NCI-H2081 (cell line): Measurements from ENCODE around the gene SPTSSB.

Experiments
- DNase-seq, 2 experiments: peaks; one replicate each; lab custom pipeline; 2025; lab: John Stamatoyannopoulos, UW

The SPTSSB gene

DNA sequence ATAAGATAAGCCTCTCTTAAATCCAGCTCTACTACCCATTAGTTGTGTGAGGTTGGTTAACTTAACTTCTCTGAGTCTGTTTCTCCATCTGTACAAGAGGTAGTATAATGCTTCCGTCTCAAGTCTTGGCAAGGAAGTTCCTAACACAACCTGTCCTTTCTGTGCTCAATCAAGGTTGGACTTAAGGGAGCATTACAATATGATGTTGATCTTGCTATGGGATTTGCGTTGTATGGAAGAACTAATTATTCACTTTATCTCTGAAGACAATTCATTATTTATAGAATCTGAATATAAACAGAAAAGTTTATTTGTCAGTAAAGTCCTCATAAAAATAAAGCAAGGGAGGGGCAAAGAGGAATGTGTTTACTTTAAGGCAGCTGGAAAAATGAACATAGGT, 18.9 kb upstream of the SPTSSB start:
- DNase-seq, result no peak

- DNase-seq, result no peak
Observed at GRCh38 chr3:161389445-161390035, 18.2 kb upstream of the SPTSSB start.

DNA sequence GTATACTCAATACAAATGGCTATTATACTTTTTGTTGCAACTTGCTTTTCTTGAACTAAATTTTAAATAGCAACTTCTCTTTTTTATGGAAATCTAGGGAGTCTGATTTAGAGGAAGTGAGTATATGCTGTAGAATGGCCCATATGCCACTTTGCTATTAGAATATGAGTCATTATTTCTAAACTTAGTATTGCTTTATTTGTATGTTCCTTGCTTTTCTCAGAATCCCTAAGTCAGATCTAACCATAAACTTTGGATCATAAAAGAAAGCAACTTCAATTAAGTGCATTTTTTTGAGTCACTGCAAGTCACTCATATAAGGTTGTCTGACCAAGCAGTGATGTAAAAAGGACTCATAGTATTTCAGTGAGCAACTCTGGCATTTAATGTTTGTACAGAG, 17.5 kb upstream of the SPTSSB start:
- DNase-seq, result no peak

DNA sequence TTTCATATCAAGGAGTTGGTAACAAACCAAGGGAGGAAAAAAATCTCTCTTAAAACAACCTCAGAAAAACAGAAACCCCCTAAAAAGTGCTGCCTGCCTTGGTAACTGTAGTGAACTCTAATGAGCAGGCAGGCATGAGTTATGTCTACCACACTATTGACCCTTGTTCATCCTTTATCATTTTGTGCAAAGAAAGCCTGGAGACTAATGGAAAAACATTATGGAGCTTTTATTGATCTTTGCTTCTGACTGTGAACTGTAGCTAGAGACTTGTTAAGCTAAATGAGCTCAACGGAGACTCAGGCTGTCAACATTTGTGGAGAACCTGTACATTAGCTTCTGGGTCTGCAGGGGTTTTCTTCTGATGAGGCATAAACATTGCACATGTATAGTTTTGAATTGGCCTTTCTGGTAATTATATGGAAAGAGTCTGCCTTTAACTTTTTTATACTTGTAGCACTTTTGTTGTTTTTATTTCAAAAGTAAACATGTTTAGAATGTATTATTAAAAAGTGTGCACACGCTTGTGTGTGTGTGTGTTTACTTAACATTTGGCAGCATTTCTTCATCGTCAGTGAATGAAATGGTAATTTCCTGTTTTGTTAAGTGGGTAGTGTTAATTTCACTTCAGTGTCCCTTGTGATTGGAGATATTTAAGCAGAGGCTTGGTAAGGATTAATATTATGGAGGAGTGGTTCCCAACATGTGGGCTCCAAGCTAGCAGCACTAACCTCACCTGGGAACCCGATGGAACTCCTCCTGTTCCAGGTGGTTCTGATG, 15.9 kb upstream of the SPTSSB start:
- no peak for DNase-seq

DNA sequence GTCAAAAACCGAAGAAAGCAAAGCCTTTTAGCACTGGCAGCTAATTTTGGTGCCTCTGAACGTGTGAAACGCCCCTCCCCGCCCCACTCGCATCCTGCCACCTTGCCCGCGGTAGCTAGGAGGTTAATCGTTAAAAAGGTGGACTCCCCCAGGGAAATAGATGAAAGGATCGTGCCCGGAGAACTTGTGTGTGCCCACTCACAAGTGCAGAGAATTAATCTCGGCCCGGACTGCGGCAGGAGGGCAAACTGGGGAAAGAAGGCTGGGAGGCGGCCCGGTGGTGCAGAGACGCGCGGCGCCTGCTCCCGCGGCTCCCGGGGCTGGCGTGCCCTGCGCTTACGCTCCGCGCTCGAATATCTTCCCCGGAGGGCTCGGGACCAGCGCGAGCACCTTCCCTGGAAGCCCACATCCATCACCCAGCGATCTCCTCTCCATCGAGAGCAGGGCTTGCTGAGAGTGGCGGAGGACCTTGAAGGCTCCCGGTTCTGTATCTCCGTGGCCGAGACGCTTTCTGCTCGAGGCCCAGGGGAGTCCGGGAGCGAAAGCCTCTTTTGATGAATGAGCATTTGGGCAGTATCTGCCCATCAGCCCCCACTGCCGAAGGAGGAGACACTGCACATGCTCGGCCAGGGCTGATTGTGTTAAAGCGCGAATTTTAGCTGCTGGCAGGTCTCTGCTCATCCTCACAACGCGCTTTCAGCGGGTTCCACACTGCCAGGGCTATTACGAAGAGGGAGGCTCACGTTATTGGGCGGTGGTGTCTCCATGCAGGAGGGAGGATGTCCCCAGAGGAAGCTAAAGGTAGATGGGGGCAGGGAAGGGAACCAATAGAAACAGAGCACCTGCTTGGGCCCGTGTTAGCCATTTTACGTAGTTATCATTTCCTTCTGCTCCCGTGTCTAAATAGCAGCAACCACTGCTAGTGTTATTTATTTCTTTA, 1.3 kb upstream of the SPTSSB start:
- peak; percentile 84 to 96 for DNase-seq

DNA sequence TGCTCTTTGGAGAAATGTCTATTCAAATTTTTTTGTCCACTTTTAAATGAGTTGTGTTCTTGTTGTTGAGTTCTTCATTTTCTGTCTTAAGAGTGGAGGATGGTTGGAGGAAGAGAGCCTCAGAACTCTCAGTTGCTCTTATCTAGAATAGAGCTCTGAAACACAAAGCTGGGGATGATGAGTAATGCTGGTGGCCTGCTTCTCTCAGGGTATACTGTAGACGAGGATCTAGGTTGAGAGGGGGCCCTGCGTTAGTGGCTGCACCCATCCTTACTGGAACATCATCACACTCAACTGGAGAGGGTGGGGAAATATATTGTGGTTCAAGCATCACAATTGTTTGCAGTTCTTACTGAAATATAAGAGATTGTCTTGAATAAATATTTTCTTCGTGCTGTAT, 1.8 kb downstream of the SPTSSB start:
- DNase-seq, result no peak

DNA sequence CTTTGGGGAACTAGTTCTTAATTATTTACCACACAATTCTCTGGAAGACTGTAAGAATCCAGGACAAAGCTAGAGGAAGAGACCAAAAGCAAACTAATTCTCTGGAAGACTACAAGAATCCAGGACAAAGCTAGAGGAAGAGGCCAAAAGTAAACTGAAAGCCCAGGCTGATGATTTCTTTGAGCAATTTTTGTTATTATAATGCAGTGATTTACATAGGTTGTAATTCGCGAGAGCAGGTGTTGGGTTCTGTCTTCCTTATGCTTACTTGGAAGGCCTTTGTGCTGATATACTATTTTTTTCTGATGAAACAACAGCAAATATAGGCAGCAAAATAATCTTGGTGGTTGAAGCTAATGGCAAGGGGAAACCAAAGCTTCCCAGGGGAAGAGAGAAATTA, 5.2 kb downstream of the SPTSSB start:
- DNase-seq, result no peak

GRCh38 chr3:161358488-161358887, 12.8 kb downstream of the SPTSSB start:
- DNase-seq, result no peak

GRCh38 chr3:161356287-161356686, 15.0 kb downstream of the SPTSSB start:
- DNase-seq, result no peak

DNA sequence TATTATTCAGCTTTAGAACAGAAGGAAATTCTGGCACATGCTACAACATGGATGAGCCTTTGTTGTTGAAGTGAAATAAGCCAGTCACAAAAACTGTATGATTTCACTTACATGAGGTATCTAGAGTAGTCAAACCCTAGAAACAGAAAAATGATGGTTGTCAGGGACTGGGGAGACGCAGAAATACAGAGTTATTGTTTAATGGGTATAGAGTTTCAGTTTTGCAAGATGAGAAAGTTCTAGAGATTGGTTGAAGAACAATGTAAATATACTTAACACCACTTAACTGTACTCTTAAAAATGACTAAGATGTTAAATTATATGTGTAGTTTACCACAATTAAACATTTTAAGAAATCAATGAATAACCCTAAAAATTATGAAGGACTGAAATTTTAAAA, 15.8 kb downstream of the SPTSSB start:
- DNase-seq, result no peak

DNA sequence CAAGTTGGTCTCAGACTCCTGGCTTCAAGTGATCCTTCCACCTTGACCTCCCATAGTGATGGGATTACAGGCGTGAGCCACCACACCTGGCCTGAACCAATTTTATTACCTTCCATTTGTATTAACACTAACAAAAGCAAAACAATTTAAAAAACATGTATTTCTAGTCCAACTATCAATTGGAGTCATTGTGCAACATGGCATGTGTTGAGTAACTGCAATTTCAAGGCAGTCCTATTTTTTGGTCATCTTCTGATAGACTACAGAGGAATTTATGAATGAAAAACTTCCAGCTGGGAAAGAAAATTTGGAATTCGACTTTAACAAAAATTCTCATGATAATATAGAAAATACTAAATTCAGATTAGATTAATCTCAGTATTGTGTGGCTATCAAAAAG, 16.8 kb downstream of the SPTSSB start:
- no peak for DNase-seq

GRCh38 chr3:161351330-161351729, 20.0 kb downstream of the SPTSSB start:
- no peak for DNase-seq

DNA sequence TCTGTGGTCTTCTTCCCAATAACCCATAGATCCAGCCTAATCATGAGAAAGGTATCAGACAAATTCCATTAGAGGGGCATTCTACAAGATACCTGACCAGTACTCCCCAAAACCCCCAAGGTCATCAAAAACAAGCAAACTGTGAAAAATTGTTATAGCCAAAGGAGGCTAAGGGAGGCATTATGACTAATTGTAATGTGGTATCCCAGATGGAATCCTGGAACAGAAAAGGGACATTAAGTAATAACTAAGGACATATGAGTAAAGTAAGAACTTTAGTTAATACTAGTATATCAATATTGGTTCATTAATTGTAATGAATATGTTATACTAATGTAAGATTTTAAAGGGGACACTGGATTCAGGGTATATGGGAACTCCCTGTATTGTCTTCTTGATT, 20.4 kb downstream of the SPTSSB start:
- no peak for DNase-seq

DNA sequence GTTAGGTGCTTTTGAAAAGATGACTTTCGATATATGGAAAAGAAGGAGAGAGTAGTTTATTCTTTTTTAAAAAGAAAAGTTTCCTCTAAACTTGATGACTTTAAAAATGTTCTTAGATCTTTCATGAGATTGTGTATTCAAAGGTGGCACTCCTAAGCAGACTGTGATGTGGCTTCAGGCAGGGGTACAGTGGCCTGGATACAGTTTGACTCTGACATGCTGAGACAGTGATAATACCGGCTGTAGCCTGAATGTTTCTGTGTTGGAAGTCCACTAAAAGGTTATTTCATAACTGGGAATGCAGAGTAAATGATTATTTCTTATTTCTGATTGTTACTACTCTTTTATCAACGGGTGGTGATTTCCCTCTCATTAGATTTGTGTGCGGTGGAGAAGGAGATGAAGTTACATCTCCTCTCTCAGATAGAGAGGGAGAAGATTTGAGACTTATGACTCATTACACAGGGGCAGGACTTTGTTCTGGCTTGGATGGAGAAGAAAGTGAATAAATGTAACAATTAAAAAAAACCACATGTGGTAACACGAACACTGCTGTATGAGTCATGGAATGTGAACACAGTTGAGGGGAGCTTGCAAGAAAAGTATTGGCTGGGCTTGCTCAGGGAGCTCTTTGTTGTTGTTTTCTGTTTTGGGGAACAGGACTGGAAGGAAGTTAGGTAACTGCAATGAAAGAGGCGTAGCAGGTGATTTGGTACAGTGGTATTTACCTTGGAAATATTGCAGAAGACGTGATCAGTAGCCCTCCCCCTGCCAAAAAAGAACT, 21.6 kb downstream of the SPTSSB start:
- DNase-seq, result no peak

DNA sequence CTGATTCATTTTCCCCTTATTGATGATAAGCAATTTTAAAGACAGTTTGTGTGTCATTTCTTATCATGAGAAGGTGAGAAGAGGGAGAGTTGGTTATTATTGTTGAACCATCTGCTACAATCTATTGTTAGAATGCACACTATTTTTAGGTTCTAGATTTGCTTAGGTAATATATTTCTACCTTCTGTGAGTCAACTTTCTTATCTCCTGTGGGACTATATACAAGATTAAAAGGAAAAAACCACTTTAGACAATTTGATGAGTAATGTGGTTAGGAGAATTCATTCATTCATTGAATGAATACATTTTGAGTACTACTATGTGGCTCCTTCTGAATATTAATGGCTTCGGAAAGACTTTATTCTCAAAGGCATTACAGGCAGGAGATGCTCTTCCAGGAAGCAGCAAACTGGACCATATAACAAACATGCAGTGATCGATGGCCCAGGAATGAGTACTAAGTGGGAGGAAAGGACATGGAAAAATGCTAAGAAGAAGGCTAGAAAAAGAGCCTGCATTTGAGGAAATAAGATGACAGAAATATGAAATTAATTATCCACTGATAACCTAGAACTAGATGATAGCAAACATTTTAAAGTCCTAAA, 22.4 kb downstream of the SPTSSB start:
- no peak for DNase-seq

GRCh38 chr3:161347726-161348125, 23.6 kb downstream of the SPTSSB start:
- no peak for DNase-seq

DNA sequence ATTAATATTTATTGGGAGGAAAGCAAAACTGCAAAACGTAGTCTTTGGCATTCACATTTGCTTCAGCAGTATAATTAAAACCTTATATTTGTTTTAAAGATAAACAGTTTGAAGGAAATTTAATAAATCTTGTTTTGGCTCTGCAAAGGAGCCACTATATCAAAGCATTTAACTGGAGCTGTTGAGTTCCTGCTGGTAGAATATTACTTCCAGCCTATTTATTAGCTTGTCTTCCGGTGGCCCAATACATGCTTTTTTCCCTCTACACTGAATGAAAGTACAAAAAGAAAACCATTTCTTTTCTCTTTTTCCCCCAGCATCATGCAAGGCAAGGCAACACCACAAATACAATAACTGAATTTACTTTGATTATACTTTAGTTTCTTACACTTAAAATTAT, 26.3 kb downstream of the SPTSSB start:
- DNase-seq, result no peak

DNA sequence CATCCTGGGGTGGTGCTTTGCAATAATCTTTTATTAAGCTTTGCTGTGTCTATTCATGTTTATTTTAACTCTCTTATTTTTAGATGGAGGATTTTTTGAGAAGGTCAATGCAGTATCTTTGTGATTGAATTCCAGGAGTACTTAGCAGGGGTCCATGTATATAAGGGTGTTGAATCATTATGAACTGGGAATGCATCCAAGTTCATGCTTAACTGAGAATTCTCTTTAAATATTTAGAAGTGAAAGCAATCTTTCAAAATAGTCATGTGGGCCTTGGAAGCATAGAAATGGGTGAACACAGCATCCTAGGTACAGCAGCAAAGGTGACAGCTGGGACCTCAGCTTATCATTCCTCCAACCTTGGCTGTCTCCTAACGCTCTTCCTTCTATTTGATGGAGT, 27.3 kb downstream of the SPTSSB start:
- DNase-seq, result peak in 1 of 2 experiments; percentile 39

- no peak for DNase-seq
Observed at GRCh38 chr3:161343540-161343939, 27.8 kb downstream of the SPTSSB start.

DNA sequence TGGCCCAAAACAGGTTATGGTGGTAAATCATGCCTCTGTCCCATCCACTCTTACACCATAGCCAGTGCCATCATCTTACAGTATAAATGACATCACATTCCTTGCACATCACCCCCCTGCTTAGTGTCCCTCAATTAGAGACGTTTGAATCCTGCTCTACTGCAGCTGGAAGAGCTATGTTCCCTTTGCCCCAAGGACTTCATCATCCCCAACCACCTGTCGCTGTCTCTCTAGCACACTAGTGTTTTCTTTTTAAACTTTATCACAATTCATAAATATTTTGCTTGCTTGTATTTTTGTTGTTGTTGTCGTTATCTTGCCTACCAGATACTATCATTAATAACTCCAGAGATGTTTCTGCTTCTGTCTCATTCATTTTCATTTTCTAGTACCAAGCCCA, 28.7 kb downstream of the SPTSSB start:
- DNase-seq, result no peak
